GM23338 (cell line): ENCODE measurements around the gene SENP3.

ENCODE experiments used
- CREB1 ChIP-seq: fragments of 250-450 bp; sonication (Bioruptor Pico); IDR thresholded peaks from 2 replicates; pipeline ENCODE4 v1.5.0; 2020; ENCODE audit warnings: low read depth, mild to moderate bottlenecking, moderate library complexity
- CTCF ChIP-seq, 2 experiments: fragments of 200-600 bp in 1 of 2; sonication (generic) in 1 of 2; conservative IDR thresholded peaks; 2 replicates each; pipeline versions ENCODE4 v1.5.1 to v1.6.1; 2016 to 2017; ENCODE audit warnings: antibody characterized with exemption in 2 of 2, low read depth in 2 of 2, mild to moderate bottlenecking in 2 of 2, moderate library complexity in 1 of 2
- ETS1 ChIP-seq: IDR thresholded peaks from 2 replicates; pipeline ENCODE4 v1.6.1; 2016; ENCODE audit warnings: antibody characterized with exemption
- EZH2 ChIP-seq: fragments of 200-600 bp; sonication (generic); IDR thresholded peaks from one replicate; pipeline ENCODE4 v1.8.0; 2017; ENCODE audit warnings: antibody characterized with exemption, mild to moderate bottlenecking, low read depth; ENCODE audit not compliant: unreplicated experiment
- EZH2phosphoT487 ChIP-seq: fragments of 200-600 bp; sonication (generic); IDR thresholded peaks from one replicate; pipeline ENCODE4 v1.8.1; 2018; ENCODE audit warnings: antibody characterized with exemption; ENCODE audit not compliant: unreplicated experiment
- JUNB ChIP-seq: IDR thresholded peaks from one replicate; pipeline ENCODE4 v1.6.1; 2016; ENCODE audit warnings: antibody characterized with exemption; ENCODE audit not compliant: unreplicated experiment
- POLR2AphosphoS5 ChIP-seq: IDR thresholded peaks from 2 replicates; pipeline ENCODE4 v1.6.1; 2016; ENCODE audit warnings: antibody characterized with exemption, low read depth
- REST ChIP-seq: IDR thresholded peaks from one replicate; pipeline ENCODE4 v1.6.1; 2018; ENCODE audit warnings: antibody characterized with exemption; ENCODE audit not compliant: unreplicated experiment

GRCh38 chr17:7579834-7580603, 18.3 kb downstream of the SENP3 start:
- no peak for TF ChIP-seq EZH2phosphoT487
- TF ChIP-seq EZH2, result no peak
- no peak for TF ChIP-seq CTCF (conservative IDR thresholded peaks at IDR 0.05; ENCODE audit: low read depth in 2 of 2)
- no peak for TF ChIP-seq ETS1
- no peak for TF ChIP-seq POLR2AphosphoS5
- no peak for TF ChIP-seq REST
- no peak for TF ChIP-seq CREB1 (CRISPR knock-in tag)
- no peak for TF ChIP-seq JUNB
